Measurements from ENCODE around the gene SLC28A2.
"Not testable (repeated sequence)": the region's sequence is repeated elsewhere in the genome, so short reads cannot be mapped to it uniquely, and the experiment has no call there.

SLC28A2 gene

DNA sequence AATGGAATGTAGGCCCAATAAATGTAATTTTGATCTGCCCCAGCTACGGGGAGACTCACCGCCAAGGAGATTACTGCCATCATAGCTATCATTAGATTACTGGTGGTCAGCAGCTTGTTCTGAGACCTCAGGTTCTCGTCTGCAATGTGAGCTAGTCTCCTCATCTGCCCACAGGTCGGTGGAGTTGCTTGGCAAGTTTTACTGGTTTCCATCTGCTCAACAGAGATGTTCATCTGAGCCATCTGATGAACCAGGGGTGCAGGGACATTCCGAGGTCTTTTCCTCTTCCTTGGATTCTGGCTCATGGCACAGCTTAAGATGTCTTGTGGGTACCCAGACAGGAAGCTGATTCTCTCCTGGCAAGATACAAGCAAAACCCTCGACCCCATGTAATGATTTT, 15.2 kb upstream of the SLC28A2 start:
- not testable (repeated sequence) for H3K27ac Mint-ChIP-seq; H3K27me3 Mint-ChIP-seq; H3K36me3 Mint-ChIP-seq (ENCODE audit: low read depth); H3K4me1 Mint-ChIP-seq (ENCODE audit: low read depth); H3K4me3 Mint-ChIP-seq
- H3K9me3 Mint-ChIP-seq, result peaks cover 51% of the 10 kb centered on the region

DNA sequence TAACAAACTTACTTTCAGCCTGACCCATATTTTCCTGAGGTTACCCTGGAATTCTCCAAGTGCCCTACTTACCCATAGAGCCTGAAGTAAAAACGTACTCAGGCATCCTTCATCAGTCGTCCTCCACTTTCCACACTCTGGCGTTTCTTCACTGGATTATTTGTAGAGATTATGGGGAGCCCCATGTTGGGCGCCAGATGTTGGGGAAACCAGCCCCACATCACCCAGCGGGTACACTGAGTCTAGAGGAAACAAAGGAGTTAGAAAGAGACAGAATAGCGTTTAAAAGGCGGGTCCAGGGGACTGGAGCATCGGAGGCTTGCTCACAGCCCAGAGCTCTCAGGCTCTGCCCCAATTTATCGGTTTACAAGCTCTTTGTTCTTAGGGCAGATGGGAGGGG, 9.7 kb upstream of the SLC28A2 start:
- Mint-ChIP-seq H3K4me3 (no peak overlapping the region), H3K9me3 (peaks cover 52% of the 10 kb centered on the region), H3K27me3 (no peaks in the 10 kb centered on the region), H3K27ac (no peak overlapping the region), H3K4me1 (ENCODE audit: low read depth) (no peaks in the 10 kb centered on the region), H3K36me3 (ENCODE audit: low read depth) (peaks cover 15% of the 10 kb centered on the region)

- H3K36me3 Mint-ChIP-seq (ENCODE audit: low read depth), result peaks cover 4% of the 10 kb centered on the region
- no peak overlapping the region for H3K27ac Mint-ChIP-seq
- H3K4me3 Mint-ChIP-seq, result no peak overlapping the region
- H3K4me1 Mint-ChIP-seq (ENCODE audit: low read depth), result no peaks in the 10 kb centered on the region
- peaks cover 6% of the 10 kb centered on the region for H3K9me3 Mint-ChIP-seq
- no peaks in the 10 kb centered on the region for H3K27me3 Mint-ChIP-seq
Observed at GRCh38 chr15:45249125-45249780, 2.8 kb upstream of the SLC28A2 start.

DNA sequence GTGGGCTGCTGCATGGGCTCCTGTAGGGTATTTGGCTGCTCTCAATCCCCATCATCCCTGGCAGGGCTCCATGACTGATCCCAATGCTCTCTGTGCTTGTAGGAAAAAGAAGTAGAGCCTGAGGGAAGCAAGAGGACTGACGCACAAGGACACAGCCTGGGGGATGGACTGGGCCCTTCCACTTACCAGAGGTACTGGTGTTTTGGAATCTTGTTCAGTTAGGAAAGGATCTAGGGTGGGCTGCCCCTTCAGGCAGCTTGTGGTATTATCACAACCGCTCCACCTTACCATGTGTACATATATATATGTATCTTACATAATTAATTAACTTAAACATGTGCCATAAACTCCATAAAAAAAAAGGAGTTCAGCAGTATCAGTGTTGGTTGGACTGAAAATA, 1.3 kb downstream of the SLC28A2 start:
- Mint-ChIP-seq H3K4me3 (no peak overlapping the region), H3K36me3 (ENCODE audit: low read depth) (no peaks in the 10 kb centered on the region), H3K27ac (no peak overlapping the region), H3K4me1 (ENCODE audit: low read depth) (no peaks in the 10 kb centered on the region), H3K9me3 (no peaks in the 10 kb centered on the region), H3K27me3 (no peaks in the 10 kb centered on the region)

DNA sequence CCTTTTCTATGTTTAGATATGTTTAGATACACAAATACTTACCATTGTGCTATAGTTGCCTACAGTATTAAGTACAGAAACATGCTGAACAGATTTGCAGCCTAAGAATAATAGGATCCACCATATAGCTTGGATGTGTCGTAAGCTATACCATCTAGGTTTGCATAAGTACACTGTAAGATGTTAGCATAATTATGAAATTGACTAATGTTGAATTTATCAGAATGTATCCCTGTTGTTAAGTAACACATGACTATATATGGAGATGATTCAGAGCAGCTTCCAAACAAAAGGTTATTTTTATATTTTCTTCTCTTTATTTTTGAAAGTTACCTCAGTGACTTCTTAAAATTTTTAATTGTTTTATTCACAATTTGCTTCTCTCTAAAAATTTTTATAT, 2.4 kb downstream of the SLC28A2 start:
- H3K4me1 Mint-ChIP-seq (ENCODE audit: low read depth), result no peaks in the 10 kb centered on the region
- H3K9me3 Mint-ChIP-seq, result no peaks in the 10 kb centered on the region
- H3K36me3 Mint-ChIP-seq (ENCODE audit: low read depth), result no peaks in the 10 kb centered on the region
- no peaks in the 10 kb centered on the region for H3K27me3 Mint-ChIP-seq
- H3K27ac Mint-ChIP-seq, result no peak overlapping the region
- H3K4me3 Mint-ChIP-seq, result no peak overlapping the region

DNA sequence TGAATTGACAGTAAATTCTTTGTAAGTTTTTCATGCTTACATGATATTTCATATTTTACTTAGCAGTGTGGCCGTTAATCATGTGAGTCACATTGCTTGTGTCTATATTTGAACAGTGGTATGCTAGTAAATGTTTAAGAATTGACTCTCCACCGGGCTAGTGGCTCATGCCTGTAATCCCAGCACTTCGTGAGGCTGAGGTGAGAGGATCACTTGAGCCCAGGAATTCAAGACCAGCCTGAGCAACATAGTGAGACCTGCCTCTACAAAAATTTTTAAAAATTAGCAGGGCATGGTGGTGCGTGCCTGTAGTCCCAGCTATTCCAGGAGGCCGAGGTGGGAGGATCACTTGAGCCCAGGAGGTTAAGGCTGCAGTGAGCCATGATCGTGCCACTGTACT, 2.8 kb downstream of the SLC28A2 start:
- not testable (repeated sequence) for H3K36me3 Mint-ChIP-seq (ENCODE audit: low read depth); H3K4me3 Mint-ChIP-seq; H3K4me1 Mint-ChIP-seq (ENCODE audit: low read depth); H3K27me3 Mint-ChIP-seq; H3K9me3 Mint-ChIP-seq; H3K27ac Mint-ChIP-seq

DNA sequence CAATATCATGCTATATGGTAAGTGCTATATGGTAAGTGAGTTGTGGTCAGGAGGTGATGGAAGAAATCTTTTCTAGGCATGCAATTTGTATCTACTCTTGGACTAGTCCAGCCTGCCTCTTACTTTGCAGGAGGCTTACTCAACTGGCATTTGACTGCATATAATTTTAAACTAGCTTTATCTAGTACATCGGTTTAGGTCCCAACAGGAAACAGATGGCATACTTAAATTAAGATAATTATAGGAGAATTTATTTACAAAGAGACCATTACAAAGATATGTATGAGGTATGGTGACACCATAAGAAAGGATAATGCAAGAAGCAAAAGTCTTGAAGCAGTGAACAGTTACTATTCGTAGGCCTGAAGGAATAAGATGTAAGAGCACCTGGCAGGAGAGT, 7.8 kb downstream of the SLC28A2 start:
- no peaks in the 10 kb centered on the region for H3K4me1 Mint-ChIP-seq (ENCODE audit: low read depth)
- H3K27ac Mint-ChIP-seq, result no peak overlapping the region
- no peaks in the 10 kb centered on the region for H3K9me3 Mint-ChIP-seq
- no peak overlapping the region for H3K4me3 Mint-ChIP-seq
- no peaks in the 10 kb centered on the region for H3K36me3 Mint-ChIP-seq (ENCODE audit: low read depth)
- no peaks in the 10 kb centered on the region for H3K27me3 Mint-ChIP-seq

DNA sequence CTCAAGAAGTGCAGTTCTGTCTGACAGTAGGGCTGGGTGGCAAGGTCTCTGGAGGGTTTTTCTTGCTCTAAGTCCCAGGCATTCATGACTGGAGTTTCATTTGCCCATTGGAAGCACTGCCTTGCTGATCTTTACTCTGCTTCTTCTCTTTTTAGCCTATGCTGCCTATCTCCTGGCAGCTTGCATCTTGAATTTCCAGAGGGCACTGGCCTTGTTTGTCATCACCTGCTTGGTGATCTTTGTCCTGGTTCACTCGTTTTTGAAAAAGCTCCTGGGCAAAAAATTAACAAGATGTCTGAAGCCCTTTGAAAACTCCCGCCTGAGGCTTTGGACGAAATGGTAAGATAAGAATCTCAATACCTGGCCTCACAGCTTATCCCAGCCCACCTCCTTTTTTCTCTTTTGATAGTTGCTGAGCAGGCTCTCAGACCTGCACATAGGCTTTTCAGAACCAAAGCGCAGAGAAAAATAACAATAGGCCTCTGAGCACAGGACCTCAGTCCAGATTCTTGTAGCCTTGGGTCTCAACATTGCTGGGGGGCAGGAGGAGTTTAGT, 10.9 kb downstream of the SLC28A2 start:
- no peak overlapping the region for H3K4me3 Mint-ChIP-seq
- no peaks in the 10 kb centered on the region for H3K9me3 Mint-ChIP-seq
- H3K27me3 Mint-ChIP-seq, result no peaks in the 10 kb centered on the region
- H3K27ac Mint-ChIP-seq, result no peak overlapping the region
- H3K4me1 Mint-ChIP-seq (ENCODE audit: low read depth), result no peaks in the 10 kb centered on the region
- no peaks in the 10 kb centered on the region for H3K36me3 Mint-ChIP-seq (ENCODE audit: low read depth)

DNA sequence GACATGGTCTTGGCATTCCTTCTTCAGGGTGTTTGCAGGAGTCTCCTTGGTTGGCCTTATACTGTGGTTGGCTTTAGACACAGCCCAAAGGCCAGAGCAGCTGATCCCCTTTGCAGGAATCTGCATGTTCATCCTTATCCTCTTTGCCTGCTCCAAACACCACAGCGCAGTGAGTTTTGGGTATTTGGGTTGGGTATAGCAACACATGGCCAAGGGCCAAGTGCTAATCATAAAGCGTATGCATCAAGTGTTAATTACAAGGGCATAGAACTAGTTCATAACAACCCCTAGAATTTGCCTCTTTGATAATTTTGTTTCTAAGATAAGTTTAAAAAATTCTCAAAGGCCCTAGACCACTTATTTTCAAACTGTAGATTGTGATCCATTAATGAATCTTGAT, 11.8 kb downstream of the SLC28A2 start:
- Mint-ChIP-seq H3K27ac (no peak overlapping the region), H3K4me1 (ENCODE audit: low read depth) (no peaks in the 10 kb centered on the region), H3K36me3 (ENCODE audit: low read depth) (no peaks in the 10 kb centered on the region), H3K4me3 (no peak overlapping the region), H3K9me3 (no peaks in the 10 kb centered on the region), H3K27me3 (no peaks in the 10 kb centered on the region)

DNA sequence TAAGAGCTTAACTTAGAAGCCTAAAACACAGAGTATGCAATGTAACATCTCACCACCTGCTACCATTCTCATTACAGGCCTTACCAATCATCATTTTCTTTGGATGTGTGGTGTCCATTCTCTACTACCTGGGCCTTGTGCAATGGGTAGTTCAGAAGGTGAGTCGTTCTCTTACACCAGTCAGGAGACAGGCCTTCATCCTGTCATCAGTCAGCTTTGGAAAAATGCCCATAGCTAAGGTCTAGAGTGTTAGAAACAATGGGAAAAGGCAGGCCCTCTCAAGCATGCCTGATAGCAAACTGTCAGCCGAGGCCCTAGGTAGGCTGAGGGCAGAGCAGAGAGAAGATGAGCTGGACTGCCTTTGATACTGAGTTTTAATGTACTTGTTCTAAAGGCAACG, 13.5 kb downstream of the SLC28A2 start:
- Mint-ChIP-seq H3K36me3 (ENCODE audit: low read depth) (no peaks in the 10 kb centered on the region), H3K4me3 (no peak overlapping the region)

DNA sequence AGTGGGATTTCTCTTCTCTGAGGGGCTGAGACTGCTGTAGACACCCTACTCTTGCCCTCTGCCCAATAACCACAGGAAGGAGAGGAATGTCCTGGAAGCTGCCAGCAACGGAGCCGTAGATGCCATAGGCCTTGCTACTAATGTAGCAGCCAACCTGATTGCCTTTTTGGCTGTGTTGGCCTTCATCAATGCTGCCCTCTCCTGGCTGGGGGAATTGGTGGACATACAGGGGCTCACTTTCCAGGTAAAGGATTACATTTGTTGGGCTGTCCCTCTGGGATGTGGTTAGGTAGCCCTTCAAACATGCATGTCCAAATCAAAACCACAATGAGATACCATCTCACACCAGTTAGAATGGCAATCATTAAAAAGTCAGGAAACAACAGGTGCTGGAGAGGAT, 16.1 kb downstream of the SLC28A2 start:
- Mint-ChIP-seq H3K27ac (no peak overlapping the region), H3K4me1 (ENCODE audit: low read depth) (no peaks in the 10 kb centered on the region), H3K36me3 (ENCODE audit: low read depth) (no peaks in the 10 kb centered on the region), H3K4me3 (no peak overlapping the region), H3K27me3 (no peaks in the 10 kb centered on the region), H3K9me3 (no peaks in the 10 kb centered on the region)

More for the DNA sequence above, 13.5 kb downstream of the SLC28A2 start:
- H3K4me1 Mint-ChIP-seq (ENCODE audit: low read depth), result no peaks in the 10 kb centered on the region
- no peak overlapping the region for H3K27ac Mint-ChIP-seq
- no peaks in the 10 kb centered on the region for H3K27me3 Mint-ChIP-seq
- H3K9me3 Mint-ChIP-seq, result no peaks in the 10 kb centered on the region

DNA sequence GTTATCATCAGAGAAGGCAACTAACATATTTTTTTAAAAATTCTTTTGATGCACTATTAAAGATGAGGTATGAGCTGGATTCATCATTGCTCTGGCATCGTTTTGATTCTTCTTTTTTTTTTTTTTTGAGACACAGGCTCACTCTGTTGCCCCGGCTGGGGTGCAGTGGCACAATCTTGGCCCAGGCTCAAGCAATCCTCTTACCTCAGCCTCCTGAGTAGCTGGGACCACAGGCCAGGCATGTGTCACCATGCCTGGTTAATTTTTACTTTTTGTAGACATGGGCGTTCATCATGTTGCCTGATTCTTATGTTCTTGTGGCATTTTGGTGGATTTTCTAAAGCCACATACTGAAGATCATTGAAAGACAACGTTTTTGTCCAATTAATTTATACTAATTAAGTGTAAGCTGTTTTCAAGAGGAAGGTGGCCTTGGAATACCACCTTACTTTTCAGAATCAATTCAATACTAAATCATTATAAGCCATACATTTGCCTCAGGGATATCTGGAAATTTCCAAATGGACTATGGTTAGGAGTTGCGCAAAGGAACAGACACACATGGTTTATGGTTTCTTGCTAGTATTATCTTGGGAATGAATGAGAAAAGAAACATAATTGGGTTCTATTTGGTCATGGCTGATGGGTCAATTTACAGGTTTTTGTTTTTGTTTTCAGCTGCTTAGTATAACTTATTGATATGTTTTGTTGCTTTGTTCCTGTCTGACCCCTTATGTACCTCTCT, 22.8 kb downstream of the SLC28A2 start:
- Mint-ChIP-seq H3K27me3 (no peaks in the 10 kb centered on the region), H3K4me1 (ENCODE audit: low read depth) (peaks cover 20% of the 10 kb centered on the region), H3K4me3 (no peak overlapping the region), H3K36me3 (ENCODE audit: low read depth) (no peaks in the 10 kb centered on the region), H3K9me3 (no peaks in the 10 kb centered on the region), H3K27ac (no peak overlapping the region)

- no peaks in the 10 kb centered on the region for H3K9me3 Mint-ChIP-seq
- H3K27me3 Mint-ChIP-seq, result no peaks in the 10 kb centered on the region
- no peak overlapping the region for H3K27ac Mint-ChIP-seq
- no peaks in the 10 kb centered on the region for H3K36me3 Mint-ChIP-seq (ENCODE audit: low read depth)
- H3K4me1 Mint-ChIP-seq (ENCODE audit: low read depth), result peaks cover 20% of the 10 kb centered on the region
- H3K4me3 Mint-ChIP-seq, result no peak overlapping the region
Observed at GRCh38 chr15:45276831-45277230, 24.8 kb downstream of the SLC28A2 start.

- Mint-ChIP-seq H3K36me3 (ENCODE audit: low read depth) (no peaks in the 10 kb centered on the region), H3K27ac (peak overlapping the region; percentile 85), H3K4me3 (peak overlapping the region; percentile 87), H3K9me3 (no peaks in the 10 kb centered on the region), H3K4me1 (ENCODE audit: low read depth) (peaks cover 20% of the 10 kb centered on the region), H3K27me3 (peaks cover 1% of the 10 kb centered on the region)
Observed at GRCh38 chr15:45279024-45279698, 27.1 kb downstream of the SLC28A2 start.

DNA sequence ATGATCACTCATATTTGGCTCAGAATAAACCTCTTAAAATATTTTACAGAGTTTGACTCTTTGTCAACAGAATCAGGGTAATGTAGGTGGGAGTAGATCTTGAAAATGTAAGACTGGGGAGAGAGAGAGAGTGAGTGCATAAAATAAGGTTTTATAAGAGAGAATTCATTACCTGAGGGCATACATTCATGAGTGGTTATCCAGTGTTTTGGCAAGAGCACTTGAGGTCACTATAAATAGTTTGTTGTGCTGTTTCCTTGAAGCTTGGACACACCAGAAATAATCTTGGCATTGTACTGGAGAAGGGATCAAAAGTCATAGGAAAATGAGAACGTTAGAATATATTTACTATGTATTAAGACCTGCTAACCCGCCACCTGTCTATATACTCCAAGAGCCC, 33.4 kb downstream of the SLC28A2 start:
- H3K27ac Mint-ChIP-seq, result no peak overlapping the region
- no peak overlapping the region for H3K4me3 Mint-ChIP-seq
- H3K9me3 Mint-ChIP-seq, result no peaks in the 10 kb centered on the region
- H3K36me3 Mint-ChIP-seq (ENCODE audit: low read depth), result no peaks in the 10 kb centered on the region
- H3K27me3 Mint-ChIP-seq, result peaks cover 12% of the 10 kb centered on the region
- H3K4me1 Mint-ChIP-seq (ENCODE audit: low read depth), result no peaks in the 10 kb centered on the region
